Testis (tissue), 2 donors: Measurements from ENCODE around the gene FCHSD2.

ENCODE experiments used
- POLR2A ChIP-seq: fragments of 450-650 bp; IDR thresholded peaks from one replicate; pipeline ENCODE4 v1.6.1; 2017; ENCODE audit warnings: antibody characterized with exemption, mild to moderate bottlenecking, moderate library complexity
- TF ChIP-seq, protein P1 (sequence below), 3 experiments: fragments of 450-650 bp in 2 of 3; fragments of 200-600 bp in 1 of 3; sonication (generic) in 1 of 3; IDR thresholded peaks; one replicate each; pipeline ENCODE4 v1.5.1; 2016 to 2019; ENCODE audit warnings: antibody characterized with exemption in 3 of 3, mild to moderate bottlenecking in 2 of 3, moderate library complexity in 1 of 3

- TF ChIP-seq POLR2A, result no peak
- TF ChIP-seq, protein P1, sequence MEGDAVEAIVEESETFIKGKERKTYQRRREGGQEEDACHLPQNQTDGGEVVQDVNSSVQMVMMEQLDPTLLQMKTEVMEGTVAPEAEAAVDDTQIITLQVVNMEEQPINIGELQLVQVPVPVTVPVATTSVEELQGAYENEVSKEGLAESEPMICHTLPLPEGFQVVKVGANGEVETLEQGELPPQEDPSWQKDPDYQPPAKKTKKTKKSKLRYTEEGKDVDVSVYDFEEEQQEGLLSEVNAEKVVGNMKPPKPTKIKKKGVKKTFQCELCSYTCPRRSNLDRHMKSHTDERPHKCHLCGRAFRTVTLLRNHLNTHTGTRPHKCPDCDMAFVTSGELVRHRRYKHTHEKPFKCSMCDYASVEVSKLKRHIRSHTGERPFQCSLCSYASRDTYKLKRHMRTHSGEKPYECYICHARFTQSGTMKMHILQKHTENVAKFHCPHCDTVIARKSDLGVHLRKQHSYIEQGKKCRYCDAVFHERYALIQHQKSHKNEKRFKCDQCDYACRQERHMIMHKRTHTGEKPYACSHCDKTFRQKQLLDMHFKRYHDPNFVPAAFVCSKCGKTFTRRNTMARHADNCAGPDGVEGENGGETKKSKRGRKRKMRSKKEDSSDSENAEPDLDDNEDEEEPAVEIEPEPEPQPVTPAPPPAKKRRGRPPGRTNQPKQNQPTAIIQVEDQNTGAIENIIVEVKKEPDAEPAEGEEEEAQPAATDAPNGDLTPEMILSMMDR (IDR thresholded peaks at IDR 0.05), result no peak
Measured at GRCh38 chr11:73191151-73191550, 49.0 kb upstream of the FCHSD2 start.
